Right lung (tissue), 10 donors: Measurements from ENCODE around the gene CBY2. TPM values are rescaled to one million over a fixed set of nuclear protein-coding genes. Genes with fewer than 3 reads are reported as not detected.
A peak's percentile ranks its signal among the peaks of the same experiment; 100 is the strongest.
"Not testable (repeated sequence)": the region's sequence is repeated elsewhere in the genome, so short reads cannot be mapped to it uniquely, and the experiment has no call there.

Source experiments
- DNase-seq, 2 donors: peaks; one replicate each; pipeline ENCODE4 v3.0.0-alpha.2; 2013
- long read RNA-seq, 8 donors: transcript quantifications; one replicate each; lab custom pipeline, GENCODE V29; 2026
- polyA plus RNA-seq, 5 donors: library from polyadenylated mRNA; unstranded; fragments of 120-200 nt; gene quantifications; one replicate each; pipeline versions ENCODE4 v1.2.1 to v1.2.3, GENCODE V29; 2013; ENCODE audit warnings: inconsistent platforms in 1 of 5, low replicate concordance in 1 of 5; ENCODE audit not compliant: insufficient read length in 5 of 5, insufficient read depth in 1 of 5

The CBY2 gene
- polyA plus RNA-seq, result not detected
- long read RNA-seq, donor 1, result 0 reads
- long read RNA-seq, donor 2, result 0 reads
- long read RNA-seq, donor 3, result 0 reads
- long read RNA-seq, donor 4, result 0 reads
- long read RNA-seq, donor 5, result 0 reads
- long read RNA-seq, donor 6, result 0 reads
- long read RNA-seq, donor 7, result 0 reads
- long read RNA-seq, donor 8, result 0 reads

GRCh38 chr13:45702088-45702487 is at the start of gene CBY2:
Gene CBY2 (plus strand): TSS chr13:45702320. CDS start chr13:45702391, 71 bp downstream.
- DNase-seq, result no peak

GRCh38 chr13:45654633-45655349 is 47.3 kb upstream of the CBY2 start:
- no peak for DNase-seq

GRCh38 chr13:45658586-45659235 is 43.4 kb upstream of the CBY2 start:
- DNase-seq, result no peak

- no peak for DNase-seq
Observed at GRCh38 chr13:45659536-45659935, 42.6 kb upstream of the CBY2 start.

DNA sequence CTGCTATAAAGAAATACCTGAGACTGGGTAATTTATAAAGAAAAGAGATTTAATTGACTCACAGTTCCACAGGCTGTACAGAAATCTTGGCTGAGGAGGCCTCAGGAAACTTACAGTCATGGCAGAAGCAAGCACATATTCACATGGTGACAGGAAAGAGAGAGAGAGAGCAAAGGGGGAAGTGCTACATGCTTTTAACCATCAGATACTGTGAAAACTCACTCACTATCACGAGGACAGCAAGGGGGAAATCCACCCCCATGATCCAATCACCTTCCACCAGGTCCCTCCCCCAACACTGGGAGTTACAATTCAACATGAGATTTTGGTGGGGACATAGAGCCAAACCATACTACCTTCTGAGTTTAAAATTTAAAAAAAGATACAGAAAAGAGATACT is 41.7 kb upstream of the CBY2 start:
- not testable (repeated sequence) for DNase-seq

GRCh38 chr13:45662162-45662561 is 40.0 kb upstream of the CBY2 start:
- DNase-seq, result peak; percentile 84 to 88

DNA sequence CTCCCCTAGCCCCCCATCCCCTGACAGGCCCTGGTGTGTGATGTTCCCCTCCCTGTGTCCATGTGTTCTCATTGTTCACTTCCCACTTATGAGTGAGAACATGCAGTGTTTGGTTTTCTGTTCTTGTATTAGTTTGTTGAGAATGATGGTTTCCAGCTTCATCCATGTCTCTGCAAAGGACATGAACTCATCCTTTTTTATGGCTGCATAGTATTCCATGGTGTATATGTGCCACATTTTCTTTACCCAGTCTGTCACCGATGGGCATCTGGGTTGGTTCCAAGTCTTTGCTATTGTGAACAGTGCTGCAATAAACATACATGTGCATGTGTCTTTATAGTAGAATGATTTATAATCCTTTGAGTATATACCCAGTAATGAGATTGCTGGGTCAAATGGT is 39.2 kb upstream of the CBY2 start:
- DNase-seq, result not testable (repeated sequence)

- DNase-seq, result not testable (repeated sequence)
Observed at GRCh38 chr13:45669626-45670025, 32.5 kb upstream of the CBY2 start.

DNA sequence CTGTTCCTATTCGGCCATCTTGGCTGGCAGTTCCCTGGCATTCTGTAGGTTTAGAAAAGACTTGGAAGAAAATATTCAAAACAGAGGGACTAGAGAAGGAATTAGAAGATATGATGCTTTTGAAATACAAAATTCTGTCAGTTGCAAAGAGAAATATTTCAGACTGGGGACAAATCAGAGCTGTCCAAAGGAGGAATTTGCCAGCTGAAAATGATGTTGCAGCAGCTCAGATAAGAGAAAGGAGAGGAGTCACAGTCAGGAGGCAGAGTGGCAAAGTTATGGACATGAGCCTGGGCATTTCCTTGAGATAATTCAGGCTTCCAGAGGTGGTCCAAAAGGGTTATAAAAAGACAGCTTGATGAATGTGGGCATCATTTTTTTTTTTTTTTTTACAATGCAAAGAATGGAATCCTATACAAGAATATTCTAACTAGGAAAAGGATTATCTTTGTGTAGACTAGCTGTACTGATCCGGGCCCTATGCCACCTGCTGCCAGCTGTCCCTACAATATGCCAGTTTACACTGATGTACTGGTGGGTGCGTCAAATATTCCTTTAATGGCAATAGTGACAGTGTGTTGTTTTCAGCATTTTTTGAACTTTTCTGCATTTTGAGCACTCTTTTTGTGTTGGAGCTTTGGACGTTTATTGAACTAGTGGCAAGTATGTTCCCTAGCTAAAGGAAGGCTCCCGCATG is 31.8 kb upstream of the CBY2 start:
- no peak for DNase-seq

- DNase-seq, result no peak
Observed at GRCh38 chr13:45674908-45675307, 27.2 kb upstream of the CBY2 start.

DNA sequence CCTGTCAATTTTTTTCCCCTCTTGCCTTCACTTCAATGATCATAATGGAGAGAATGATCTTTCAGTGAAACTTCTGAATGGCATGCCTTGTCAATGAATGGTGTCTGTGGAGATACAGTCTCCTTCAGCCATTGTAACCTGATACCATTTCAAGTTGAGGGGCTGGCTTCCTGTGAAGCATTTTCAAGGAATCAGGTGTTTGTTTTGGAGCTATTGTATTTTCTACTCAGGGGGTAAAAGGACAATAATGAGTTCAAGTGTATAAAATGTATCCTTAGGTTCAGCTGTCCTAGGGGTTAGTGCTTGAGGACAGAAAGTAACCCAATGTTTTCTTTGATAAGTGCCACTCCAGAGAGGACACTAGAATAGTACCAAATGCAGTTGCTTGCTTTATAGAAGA is 23.8 kb upstream of the CBY2 start:
- DNase-seq, result no peak

GRCh38 chr13:45681113-45681512 is 21.0 kb upstream of the CBY2 start:
- DNase-seq, result no peak

DNA sequence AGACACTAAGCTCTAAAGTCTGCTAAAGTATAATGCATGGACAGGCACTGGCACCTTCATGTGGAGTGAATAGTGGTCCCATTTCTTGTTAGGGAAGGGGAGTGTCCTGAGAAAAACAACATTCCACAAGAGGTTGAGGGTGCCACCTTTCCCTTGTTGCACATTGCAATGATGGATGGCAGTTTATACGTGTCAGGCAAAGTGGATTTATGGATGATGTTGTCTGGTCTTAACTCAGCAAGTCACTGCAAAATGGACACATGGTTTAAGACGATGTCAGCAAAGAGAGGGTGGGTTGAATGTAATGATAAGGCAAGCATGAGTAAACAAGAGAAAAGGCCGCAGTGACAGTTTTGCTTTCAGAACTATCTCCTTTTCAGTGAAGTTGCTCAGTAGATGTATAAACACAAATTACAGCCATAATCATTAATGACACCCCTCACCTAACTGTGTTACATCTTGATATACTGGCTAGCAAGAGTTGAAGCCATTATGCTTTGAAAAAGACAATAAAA is 19.6 kb upstream of the CBY2 start:
- DNase-seq, result no peak

DNA sequence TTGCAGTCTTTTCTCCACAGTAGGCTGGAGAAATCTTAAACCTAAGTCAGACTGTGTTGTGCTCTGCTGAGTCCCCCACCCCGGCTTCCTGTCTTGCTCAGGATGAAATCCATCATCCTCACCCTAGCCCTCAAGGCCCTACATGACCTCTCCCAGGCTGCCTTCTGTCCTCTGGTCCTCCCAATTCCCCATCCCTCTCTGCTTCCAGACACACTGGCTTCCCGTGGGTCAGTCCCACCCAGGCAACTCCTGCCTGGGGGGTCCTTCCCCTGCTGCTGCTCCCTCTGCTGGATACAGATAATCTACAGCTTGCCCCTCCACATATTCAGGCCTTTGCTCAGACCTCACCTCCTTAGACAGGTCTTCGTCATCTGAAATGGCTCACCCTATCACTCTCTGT is 18.4 kb upstream of the CBY2 start:
- peak in 1 of 2 donors; percentile 24 for DNase-seq

- DNase-seq, result no peak
Observed at GRCh38 chr13:45688577-45688976, 13.5 kb upstream of the CBY2 start.

DNA sequence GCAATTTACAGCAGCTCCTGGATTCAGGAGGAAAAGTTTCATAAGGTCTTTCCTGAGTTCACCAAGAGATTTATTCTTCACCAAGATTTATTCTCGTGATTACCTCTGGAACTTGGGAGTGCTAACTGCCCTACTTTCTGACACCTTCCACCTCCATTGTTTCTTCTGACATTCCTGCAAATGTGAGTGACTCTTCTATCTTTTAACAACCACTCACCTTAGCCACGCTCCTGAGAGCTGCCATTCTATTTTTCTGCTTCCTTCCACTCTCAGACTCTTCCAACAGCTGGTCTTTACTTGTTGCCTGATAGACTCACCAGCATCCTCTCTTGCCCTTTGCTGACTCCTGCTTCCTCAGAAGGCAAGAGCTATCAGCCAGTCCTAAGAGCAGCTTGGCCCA is 11.5 kb upstream of the CBY2 start:
- no peak for DNase-seq

- DNase-seq, result no peak
Observed at GRCh38 chr13:45691251-45691650, 10.9 kb upstream of the CBY2 start.

DNA sequence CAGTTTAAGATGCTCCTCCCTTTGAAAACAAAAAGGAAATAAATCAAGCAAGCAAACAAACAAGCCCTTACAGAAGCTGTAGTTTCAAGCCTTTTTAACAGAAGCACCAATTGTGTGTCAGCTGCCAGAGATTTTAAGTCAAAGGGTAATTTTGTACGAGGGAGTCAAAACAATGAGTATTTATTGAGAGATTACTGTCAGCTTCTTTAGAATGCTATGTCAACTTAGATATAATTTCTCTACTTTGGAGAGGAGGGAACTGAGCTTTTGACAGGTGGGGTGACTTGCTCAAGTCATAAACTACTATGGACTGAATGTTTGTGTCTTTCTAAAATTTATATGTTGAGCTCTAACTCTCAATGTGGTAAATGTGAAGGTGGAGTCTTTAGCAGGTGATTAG is 10.5 kb upstream of the CBY2 start:
- no peak for DNase-seq

GRCh38 chr13:45695198-45695730 is 6.9 kb upstream of the CBY2 start:
- peak; percentile 26 to 46 for DNase-seq

GRCh38 chr13:45696610-45697226 is 5.4 kb upstream of the CBY2 start:
- DNase-seq, result no peak
